Astrocyte (in vitro differentiated cells and primary cell): Measurements from ENCODE around the gene STXBP1. TPM values are rescaled to one million over a fixed set of nuclear protein-coding genes. Genes with fewer than 3 reads are reported as not detected.

ENCODE experiments used
- DNase-seq: peaks from one replicate; pipeline ENCODE4 v3.0.0-alpha.2; 2010; ENCODE audit warnings: low read depth
- FAIRE-seq: peaks from 2 replicates; lab custom pipeline; 2011; peaks lifted over from hg19 to GRCh38; lab: Jason Lieb, UNC
- H2AFZ ChIP-seq: 2 replicates; pipeline ENCODE4 v1.6.0; 2012; ENCODE audit warnings: low read depth, low read length, inconsistent platforms
- H3K27ac ChIP-seq: 2 replicates; pipeline ENCODE4 v1.5.1; 2011; ENCODE audit warnings: low read depth, low read length, inconsistent platforms
- H3K27me3 ChIP-seq: 2 replicates; pipeline ENCODE4 v1.6.0; 2011; ENCODE audit warnings: low read length, inconsistent platforms; ENCODE audit not compliant: insufficient read depth
- H3K36me3 ChIP-seq: 2 replicates; pipeline ENCODE4 v1.5.1; 2011; ENCODE audit warnings: low read length, inconsistent platforms; ENCODE audit not compliant: insufficient read depth
- H3K4me1 ChIP-seq: 2 replicates; pipeline ENCODE4 v1.5.1; 2011; ENCODE audit warnings: low read length, inconsistent platforms; ENCODE audit not compliant: insufficient read depth
- H3K4me2 ChIP-seq: 2 replicates; pipeline ENCODE4 v1.6.0; 2012; ENCODE audit warnings: low read length, inconsistent platforms
- H3K4me3 ChIP-seq: 2 replicates; pipeline ENCODE4 v1.5.1; 2011; ENCODE audit warnings: low read depth, mild to moderate bottlenecking, low read length, inconsistent platforms; ENCODE audit not compliant: insufficient read depth
- H3K79me2 ChIP-seq: 2 replicates; pipeline ENCODE4 v1.6.0; 2012; ENCODE audit warnings: mild to moderate bottlenecking, low read length, inconsistent platforms; ENCODE audit not compliant: insufficient read depth
- H3K9ac ChIP-seq: 2 replicates; pipeline ENCODE4 v1.6.0; 2012; ENCODE audit warnings: mild to moderate bottlenecking, low read length, inconsistent platforms
- H3K9me3 ChIP-seq: 2 replicates; pipeline ENCODE4 v1.5.1; 2012; ENCODE audit warnings: low read depth, mild to moderate bottlenecking, low read length, inconsistent platforms; ENCODE audit not compliant: insufficient read depth
- H4K20me1 ChIP-seq: 2 replicates; pipeline ENCODE4 v1.6.0; 2012; ENCODE audit warnings: low read length, inconsistent platforms; ENCODE audit not compliant: insufficient read depth
- H3K27ac Mint-ChIP-seq: one replicate; pipeline ENCODE4 v1.8.0; 2021; ENCODE audit warnings: mild to moderate bottlenecking, mixed read lengths; ENCODE audit not compliant: unreplicated experiment
- H3K27me3 Mint-ChIP-seq: one replicate; pipeline ENCODE4 v1.8.0; 2021; ENCODE audit warnings: low read depth, mixed read lengths; ENCODE audit not compliant: unreplicated experiment
- H3K36me3 Mint-ChIP-seq: one replicate; pipeline ENCODE4 v1.8.0; 2021; ENCODE audit warnings: low read depth, mixed read lengths; ENCODE audit not compliant: unreplicated experiment
- H3K4me1 Mint-ChIP-seq: one replicate; pipeline ENCODE4 v1.8.0; 2021; ENCODE audit warnings: low read depth, mixed read lengths; ENCODE audit not compliant: unreplicated experiment
- H3K4me3 Mint-ChIP-seq: one replicate; pipeline ENCODE4 v1.8.0; 2021; ENCODE audit warnings: mild to moderate bottlenecking, moderate library complexity, mixed read lengths; ENCODE audit not compliant: unreplicated experiment
- H3K9me3 Mint-ChIP-seq: one replicate; pipeline ENCODE4 v1.8.0; 2021; ENCODE audit warnings: mild to moderate bottlenecking, mixed read lengths; ENCODE audit not compliant: unreplicated experiment
- EZH2 ChIP-seq: IDR thresholded peaks from 2 replicates; pipeline ENCODE4 v1.6.1; 2012; ENCODE audit warnings: mild to moderate bottlenecking, low read length, inconsistent platforms; ENCODE audit not compliant: insufficient read depth
- total RNA-seq: library from RNA; stranded (reverse); gene quantifications from 2 replicates; pipeline ENCODE4 v1.2.1, GENCODE V29; 2021
- TF ChIP-seq, protein P1 (sequence below): IDR thresholded peaks from 2 replicates; pipeline ENCODE4 v1.5.1; 2011; ENCODE audit warnings: low read depth, mild to moderate bottlenecking, inconsistent platforms, low read length, moderate library complexity; ENCODE audit not compliant: insufficient read depth

Gene STXBP1
- total RNA-seq, 1 donor from 2014 or later: 39.6 TPM

DNA sequence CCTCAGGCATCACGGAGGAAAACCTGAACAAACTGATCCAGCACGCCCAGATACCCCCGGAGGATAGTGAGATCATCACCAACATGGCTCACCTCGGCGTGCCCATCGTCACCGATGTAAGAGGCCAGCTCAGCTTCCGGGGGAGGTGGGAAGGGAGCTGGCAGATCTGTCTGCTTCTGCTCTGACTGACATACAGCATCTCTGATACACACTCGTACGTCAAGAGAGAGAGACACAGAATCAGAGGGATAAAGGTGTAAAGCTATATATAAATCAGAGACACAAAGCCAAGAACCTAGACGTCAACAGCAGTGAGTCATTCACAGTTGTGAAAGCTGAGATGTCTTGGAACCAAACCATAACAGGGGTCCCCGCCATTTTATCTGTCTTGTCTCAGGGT is 64.6 kb downstream of the STXBP1 start:
- Mint-ChIP-seq H3K9me3 (no peaks in the 10 kb centered on the region), H3K27me3 (peaks cover 4% of the 10 kb centered on the region), H3K4me3 (no peak overlapping the region), H3K36me3 (peaks cover 42% of the 10 kb centered on the region), H3K27ac (no peak overlapping the region), H3K4me1 (no peaks in the 10 kb centered on the region)
- no peaks in the 10 kb centered on the region for H4K20me1 ChIP-seq
- FAIRE-seq (no peak), DNase-seq (peak; percentile 23)
- no peak overlapping the region for H3K27ac ChIP-seq
- no peaks in the 10 kb centered on the region for H3K79me2 ChIP-seq
- H3K9ac ChIP-seq: no peak overlapping the region
- H3K9me3 ChIP-seq: no peaks in the 10 kb centered on the region
- TF ChIP-seq, protein P1, sequence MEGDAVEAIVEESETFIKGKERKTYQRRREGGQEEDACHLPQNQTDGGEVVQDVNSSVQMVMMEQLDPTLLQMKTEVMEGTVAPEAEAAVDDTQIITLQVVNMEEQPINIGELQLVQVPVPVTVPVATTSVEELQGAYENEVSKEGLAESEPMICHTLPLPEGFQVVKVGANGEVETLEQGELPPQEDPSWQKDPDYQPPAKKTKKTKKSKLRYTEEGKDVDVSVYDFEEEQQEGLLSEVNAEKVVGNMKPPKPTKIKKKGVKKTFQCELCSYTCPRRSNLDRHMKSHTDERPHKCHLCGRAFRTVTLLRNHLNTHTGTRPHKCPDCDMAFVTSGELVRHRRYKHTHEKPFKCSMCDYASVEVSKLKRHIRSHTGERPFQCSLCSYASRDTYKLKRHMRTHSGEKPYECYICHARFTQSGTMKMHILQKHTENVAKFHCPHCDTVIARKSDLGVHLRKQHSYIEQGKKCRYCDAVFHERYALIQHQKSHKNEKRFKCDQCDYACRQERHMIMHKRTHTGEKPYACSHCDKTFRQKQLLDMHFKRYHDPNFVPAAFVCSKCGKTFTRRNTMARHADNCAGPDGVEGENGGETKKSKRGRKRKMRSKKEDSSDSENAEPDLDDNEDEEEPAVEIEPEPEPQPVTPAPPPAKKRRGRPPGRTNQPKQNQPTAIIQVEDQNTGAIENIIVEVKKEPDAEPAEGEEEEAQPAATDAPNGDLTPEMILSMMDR: no peak
- no peak for TF ChIP-seq EZH2
- H3K36me3 ChIP-seq: peaks cover 12% of the 10 kb centered on the region
- no peaks in the 10 kb centered on the region for H3K4me1 ChIP-seq
- no peak overlapping the region for H3K4me3 ChIP-seq
- no peaks in the 10 kb centered on the region for H3K27me3 ChIP-seq
- H2AFZ ChIP-seq: no peak overlapping the region
- H3K4me2 ChIP-seq: no peak overlapping the region

DNA sequence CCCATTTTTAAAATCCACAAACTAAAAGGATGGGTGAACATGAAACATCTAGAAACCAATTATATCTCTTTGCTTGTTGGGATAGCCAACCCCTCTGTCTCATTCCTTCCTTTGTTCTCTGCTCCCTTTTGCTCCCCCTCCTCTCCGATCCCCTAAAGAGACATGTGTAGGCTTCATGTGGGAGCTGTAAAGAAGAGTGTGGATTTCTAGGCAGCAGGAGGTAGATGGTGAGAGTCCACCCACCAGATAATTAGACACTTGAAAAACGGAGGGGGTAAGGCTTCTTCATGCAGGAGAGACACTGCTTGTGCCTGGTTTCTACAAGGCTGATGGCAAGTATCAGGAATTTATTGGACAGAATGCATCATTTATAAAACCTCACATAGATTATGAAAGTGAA is 67.4 kb downstream of the STXBP1 start:
- Histone ChIP-seq H3K4me3 (no peak overlapping the region), H3K9ac (no peak overlapping the region), H4K20me1 (no peaks in the 10 kb centered on the region), H3K36me3 (peaks cover 14% of the 10 kb centered on the region), H3K4me1 (peaks cover 10% of the 10 kb centered on the region), H3K79me2 (no peaks in the 10 kb centered on the region), H3K4me2 (no peak overlapping the region), H3K27me3 (no peaks in the 10 kb centered on the region), H3K9me3 (no peaks in the 10 kb centered on the region), H2AFZ (no peak overlapping the region), H3K27ac (no peak overlapping the region)
- Mint-ChIP-seq H3K27me3 (peaks cover 4% of the 10 kb centered on the region), H3K9me3 (no peaks in the 10 kb centered on the region), H3K27ac (no peak overlapping the region), H3K36me3 (peaks cover 37% of the 10 kb centered on the region), H3K4me3 (no peak overlapping the region), H3K4me1 (peaks cover 11% of the 10 kb centered on the region)
- TF ChIP-seq EZH2: no peak
- TF ChIP-seq, protein P1: no peak
- no peak for DNase-seq
- no peak for FAIRE-seq

DNA sequence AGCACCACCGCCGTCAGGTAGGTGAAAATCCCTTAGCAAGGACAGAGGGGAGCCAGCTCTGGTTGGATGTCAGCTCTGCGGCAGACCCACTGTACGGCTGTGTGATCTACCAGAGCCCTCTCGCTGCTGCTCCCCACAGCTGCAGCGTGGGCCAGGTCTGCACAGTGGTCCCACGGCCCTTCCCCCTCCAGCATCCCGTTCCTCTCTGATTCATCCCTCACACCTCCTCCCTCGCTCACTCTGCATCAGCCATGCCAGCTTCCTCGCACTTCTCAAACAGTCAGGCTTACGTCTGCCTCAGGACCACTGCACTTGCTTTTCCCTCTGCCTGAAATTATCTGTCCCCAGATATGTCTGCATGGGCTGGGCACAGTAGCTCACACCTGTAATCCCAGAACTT is 68.1 kb downstream of the STXBP1 start:
- Histone ChIP-seq H3K27ac (no peak overlapping the region), H2AFZ (no peak overlapping the region), H3K4me1 (peaks cover 16% of the 10 kb centered on the region), H3K79me2 (no peaks in the 10 kb centered on the region), H4K20me1 (no peaks in the 10 kb centered on the region), H3K9me3 (no peaks in the 10 kb centered on the region), H3K4me3 (no peak overlapping the region), H3K36me3 (peaks cover 14% of the 10 kb centered on the region), H3K27me3 (no peaks in the 10 kb centered on the region), H3K4me2 (no peak overlapping the region), H3K9ac (no peak overlapping the region)
- H3K36me3 Mint-ChIP-seq: peaks cover 36% of the 10 kb centered on the region
- TF ChIP-seq EZH2: no peak
- TF ChIP-seq, protein P1: no peak
- peaks cover 16% of the 10 kb centered on the region for H3K4me1 Mint-ChIP-seq
- no peak for DNase-seq
- peaks cover 4% of the 10 kb centered on the region for H3K27me3 Mint-ChIP-seq
- H3K9me3 Mint-ChIP-seq: no peaks in the 10 kb centered on the region
- H3K27ac Mint-ChIP-seq: no peak overlapping the region
- no peak for FAIRE-seq
- no peak overlapping the region for H3K4me3 Mint-ChIP-seq
